Breast epithelium (tissue), 3 donors: ENCODE measurements around the gene SYAP1.

ENCODE experiments used
- POLR2A ChIP-seq: fragments of 450-650 bp; IDR thresholded peaks from one replicate; pipeline ENCODE4 v1.6.1; 2016; ENCODE audit warnings: antibody characterized with exemption, mild to moderate bottlenecking, moderate library complexity
- TF ChIP-seq, protein P1 (sequence below), 3 donors: fragments of 450-650 bp; IDR thresholded peaks; one replicate each; pipeline ENCODE4 v1.5.1; 2016 to 2017; ENCODE audit warnings: antibody characterized with exemption in 3 of 3, mild to moderate bottlenecking in 3 of 3, moderate library complexity in 3 of 3

DNA sequence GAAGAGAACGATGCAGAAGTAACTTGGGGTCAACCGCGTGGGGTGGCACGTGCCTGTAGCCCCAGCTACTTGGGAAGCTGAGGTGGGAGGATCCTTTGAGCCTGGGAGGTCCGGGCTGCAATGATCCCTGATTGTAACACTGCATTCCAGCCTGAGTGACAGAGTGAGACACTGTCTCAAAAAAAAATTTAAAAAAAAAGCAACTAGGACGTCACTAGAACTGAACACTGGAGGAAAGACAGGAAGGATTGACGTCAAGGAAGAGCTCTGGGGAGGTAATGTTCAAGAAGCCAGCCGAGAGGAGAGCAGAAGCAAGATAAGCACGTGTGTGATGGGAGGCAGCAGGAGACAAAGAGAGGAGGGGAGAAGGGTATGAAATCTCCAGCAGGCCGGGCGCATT lies 40.7 kb upstream of the SYAP1 start:
- TF ChIP-seq POLR2A = no peak
- TF ChIP-seq, protein P1, sequence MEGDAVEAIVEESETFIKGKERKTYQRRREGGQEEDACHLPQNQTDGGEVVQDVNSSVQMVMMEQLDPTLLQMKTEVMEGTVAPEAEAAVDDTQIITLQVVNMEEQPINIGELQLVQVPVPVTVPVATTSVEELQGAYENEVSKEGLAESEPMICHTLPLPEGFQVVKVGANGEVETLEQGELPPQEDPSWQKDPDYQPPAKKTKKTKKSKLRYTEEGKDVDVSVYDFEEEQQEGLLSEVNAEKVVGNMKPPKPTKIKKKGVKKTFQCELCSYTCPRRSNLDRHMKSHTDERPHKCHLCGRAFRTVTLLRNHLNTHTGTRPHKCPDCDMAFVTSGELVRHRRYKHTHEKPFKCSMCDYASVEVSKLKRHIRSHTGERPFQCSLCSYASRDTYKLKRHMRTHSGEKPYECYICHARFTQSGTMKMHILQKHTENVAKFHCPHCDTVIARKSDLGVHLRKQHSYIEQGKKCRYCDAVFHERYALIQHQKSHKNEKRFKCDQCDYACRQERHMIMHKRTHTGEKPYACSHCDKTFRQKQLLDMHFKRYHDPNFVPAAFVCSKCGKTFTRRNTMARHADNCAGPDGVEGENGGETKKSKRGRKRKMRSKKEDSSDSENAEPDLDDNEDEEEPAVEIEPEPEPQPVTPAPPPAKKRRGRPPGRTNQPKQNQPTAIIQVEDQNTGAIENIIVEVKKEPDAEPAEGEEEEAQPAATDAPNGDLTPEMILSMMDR (IDR thresholded peaks at IDR 0.05) = no peak
